Measurements from ENCODE around the gene PSMC3. TPM values are rescaled to one million over a fixed set of nuclear protein-coding genes. Genes with fewer than 3 reads are reported as not detected.

Gene PSMC3
- total RNA-seq: 100 to 1,000 TPM in 1 of 3 donors, 10 to 100 TPM in 2; 70.7 to 115 (median 91.0) TPM
- long read RNA-seq, donor 1, transcript PSMC3-212 (12 exons, 1,373 nt): major isoform, 167 of 188 reads
- long read RNA-seq, donor 1, partial matches to known transcripts: 6 of 188 reads
- long read RNA-seq, donor 1, other reads (novel, unspliced or antisense): 15 of 188 reads
- long read RNA-seq, donor 2, transcript PSMC3-212 (12 exons, 1,373 nt): major isoform, 110 of 134 reads
- long read RNA-seq, donor 2, partial matches to known transcripts: 14 of 134 reads
- long read RNA-seq, donor 2, other reads (novel, unspliced or antisense): 10 of 134 reads

- ATAC-seq: peak; percentile 98
- H3K4me3 ChIP-seq: peak within 1 kb of the TSS; percentile 77
- peak; percentile 98 to 99 (median 99) for DNase-seq
- no peaks in the 10 kb centered on the region for H3K9me3 ChIP-seq
- no peak for TF ChIP-seq CTCF (IDR thresholded peaks at IDR 0.05)
- intact Hi-C loops (cut with DNase I, micrococcal nuclease): no loop called here
- peaks cover 10% of the 10 kb centered on the region for H3K4me1 ChIP-seq (ENCODE audit: low read depth)
- H3K36me3 ChIP-seq (ENCODE audit: low read depth): no peaks in the 10 kb centered on the region
Observed at GRCh38 chr11:47426062-47426956, at the start of gene PSMC3. Gene PSMC3 (minus strand): TSS chr11:47426439. CDS start chr11:47426279, 160 bp downstream.

- DNase-seq: no peak
- H3K9me3 ChIP-seq: no peaks in the 10 kb centered on the region
- H3K4me3 ChIP-seq: no peak overlapping the region
- intact Hi-C loops (cut with DNase I, micrococcal nuclease): no loop called here
- no peak for TF ChIP-seq CTCF (IDR thresholded peaks at IDR 0.05)
- peaks cover 4% of the 10 kb centered on the region for H3K36me3 ChIP-seq (ENCODE audit: low read depth)
- ATAC-seq: no peak
- peaks cover 15% of the 10 kb centered on the region for H3K4me1 ChIP-seq (ENCODE audit: low read depth)
Observed at GRCh38 chr11:47470671-47471070, 44.4 kb upstream of the PSMC3 start.

GRCh38 chr11:47469361-47470179, 43.3 kb upstream of the PSMC3 start:
- no peak for TF ChIP-seq CTCF (IDR thresholded peaks at IDR 0.05)
- DNase-seq (no peak), ATAC-seq (no peak)
- no peaks in the 10 kb centered on the region for H3K36me3 ChIP-seq (ENCODE audit: low read depth)
- no peak overlapping the region for H3K4me3 ChIP-seq
- H3K4me1 ChIP-seq (ENCODE audit: low read depth): peaks cover 15% of the 10 kb centered on the region
- H3K9me3 ChIP-seq: no peaks in the 10 kb centered on the region
- intact Hi-C loops (cut with DNase I, micrococcal nuclease): no loop called here

GRCh38 chr11:47468598-47469214, 42.5 kb upstream of the PSMC3 start:
- no peak for TF ChIP-seq CTCF (IDR thresholded peaks at IDR 0.05)
- no peaks in the 10 kb centered on the region for H3K36me3 ChIP-seq (ENCODE audit: low read depth)
- DNase-seq (no peak), ATAC-seq (no peak)
- H3K4me3 ChIP-seq: no peak overlapping the region
- peaks cover 15% of the 10 kb centered on the region for H3K4me1 ChIP-seq (ENCODE audit: low read depth)
- no peaks in the 10 kb centered on the region for H3K9me3 ChIP-seq
- intact Hi-C loops (cut with DNase I, micrococcal nuclease): no loop called here

GRCh38 chr11:47467357-47467756, 41.1 kb upstream of the PSMC3 start:
- no peak for TF ChIP-seq CTCF (IDR thresholded peaks at IDR 0.05)
- H3K9me3 ChIP-seq: no peaks in the 10 kb centered on the region
- H3K36me3 ChIP-seq (ENCODE audit: low read depth): no peaks in the 10 kb centered on the region
- intact Hi-C loops (cut with DNase I, micrococcal nuclease): no loop called here
- H3K4me1 ChIP-seq (ENCODE audit: low read depth): peaks cover 15% of the 10 kb centered on the region
- peak; percentile 60 to 66 (median 66) for DNase-seq
- peak; percentile 93 for ATAC-seq
- no peak overlapping the region for H3K4me3 ChIP-seq

All from mucosa of descending colon (tissue), 3 donors.